ENCODE measurements around the gene PDCD7. TPM values are rescaled to one million over a fixed set of nuclear protein-coding genes. Genes with fewer than 3 reads are reported as not detected.

Gene PDCD7
- total and polyA plus RNA-seq, 2 of the 13 experiments (the other 11 are each of a cell fraction or from before 2014, with no cell fraction given) = 10.1 to 14.7 TPM

DNA sequence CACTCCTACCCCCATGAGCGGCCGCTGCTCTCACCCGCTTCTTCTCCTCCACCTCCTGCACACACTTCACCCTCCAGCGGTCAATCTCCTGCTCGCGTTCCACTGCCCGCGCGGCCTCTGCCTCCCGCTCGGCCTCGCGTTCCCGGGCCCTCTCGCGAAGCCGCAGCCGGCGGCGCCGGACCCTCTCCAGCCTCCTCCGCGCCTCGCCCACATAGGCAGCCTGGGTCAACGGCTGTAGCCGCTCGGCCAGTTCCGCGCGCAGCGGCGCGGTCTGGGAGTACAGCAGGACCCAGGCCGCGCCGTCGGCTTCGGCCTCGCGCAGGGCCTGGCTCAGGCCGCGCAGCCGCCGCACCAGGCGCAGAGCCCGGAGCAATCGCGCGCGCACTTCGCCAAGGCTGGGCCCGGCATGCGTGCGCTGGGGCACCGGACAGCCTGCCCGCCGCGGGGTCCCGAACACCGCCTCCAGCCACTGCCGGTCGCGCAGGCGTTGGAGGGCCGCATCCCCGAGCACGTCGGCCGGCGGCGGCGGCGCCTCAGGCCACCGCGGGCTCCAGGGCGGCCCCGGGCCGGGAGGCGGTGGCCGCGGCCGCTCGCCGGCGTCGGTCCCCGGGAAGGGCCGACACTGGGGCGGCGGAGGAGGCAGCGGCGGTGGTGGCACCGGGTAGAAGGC, 595 bp downstream of the PDCD7 start (continued):
- TF ChIP-seq, protein P1, sequence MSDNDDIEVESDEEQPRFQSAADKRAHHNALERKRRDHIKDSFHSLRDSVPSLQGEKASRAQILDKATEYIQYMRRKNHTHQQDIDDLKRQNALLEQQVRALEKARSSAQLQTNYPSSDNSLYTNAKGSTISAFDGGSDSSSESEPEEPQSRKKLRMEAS (IDR thresholded peaks at IDR 0.05) = peak; percentile 76
- TF ChIP-seq, protein P2, sequence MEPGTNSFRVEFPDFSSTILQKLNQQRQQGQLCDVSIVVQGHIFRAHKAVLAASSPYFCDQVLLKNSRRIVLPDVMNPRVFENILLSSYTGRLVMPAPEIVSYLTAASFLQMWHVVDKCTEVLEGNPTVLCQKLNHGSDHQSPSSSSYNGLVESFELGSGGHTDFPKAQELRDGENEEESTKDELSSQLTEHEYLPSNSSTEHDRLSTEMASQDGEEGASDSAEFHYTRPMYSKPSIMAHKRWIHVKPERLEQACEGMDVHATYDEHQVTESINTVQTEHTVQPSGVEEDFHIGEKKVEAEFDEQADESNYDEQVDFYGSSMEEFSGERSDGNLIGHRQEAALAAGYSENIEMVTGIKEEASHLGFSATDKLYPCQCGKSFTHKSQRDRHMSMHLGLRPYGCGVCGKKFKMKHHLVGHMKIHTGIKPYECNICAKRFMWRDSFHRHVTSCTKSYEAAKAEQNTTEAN (CRISPR knock-in tag; conservative IDR thresholded peaks at IDR 0.05) = 0 out of 2 replicates have a peak, but pooled peaks have one; percentile 27

DNA sequence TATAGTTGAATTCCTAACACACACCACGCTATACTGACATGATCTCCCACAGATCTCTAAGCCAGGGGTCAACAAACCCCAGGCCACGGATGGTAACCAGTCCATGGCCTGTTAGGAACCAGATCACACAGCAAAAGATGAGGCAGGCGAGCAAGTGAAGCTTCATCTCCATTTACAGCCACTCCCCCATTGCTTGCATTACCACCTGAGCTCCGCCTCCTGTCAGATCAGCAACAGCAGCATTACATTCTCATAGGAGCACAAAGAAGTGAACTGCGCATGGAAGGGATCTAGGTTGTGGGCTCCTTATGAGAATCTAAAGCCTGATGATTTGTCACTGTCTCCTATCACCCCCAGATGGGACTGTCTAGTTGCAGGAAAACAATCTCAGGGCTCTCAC, 2.7 kb downstream of the PDCD7 start:
- no TSS peak for BruUV-seq (replicated peaks)
- TF ChIP-seq, protein P3, sequence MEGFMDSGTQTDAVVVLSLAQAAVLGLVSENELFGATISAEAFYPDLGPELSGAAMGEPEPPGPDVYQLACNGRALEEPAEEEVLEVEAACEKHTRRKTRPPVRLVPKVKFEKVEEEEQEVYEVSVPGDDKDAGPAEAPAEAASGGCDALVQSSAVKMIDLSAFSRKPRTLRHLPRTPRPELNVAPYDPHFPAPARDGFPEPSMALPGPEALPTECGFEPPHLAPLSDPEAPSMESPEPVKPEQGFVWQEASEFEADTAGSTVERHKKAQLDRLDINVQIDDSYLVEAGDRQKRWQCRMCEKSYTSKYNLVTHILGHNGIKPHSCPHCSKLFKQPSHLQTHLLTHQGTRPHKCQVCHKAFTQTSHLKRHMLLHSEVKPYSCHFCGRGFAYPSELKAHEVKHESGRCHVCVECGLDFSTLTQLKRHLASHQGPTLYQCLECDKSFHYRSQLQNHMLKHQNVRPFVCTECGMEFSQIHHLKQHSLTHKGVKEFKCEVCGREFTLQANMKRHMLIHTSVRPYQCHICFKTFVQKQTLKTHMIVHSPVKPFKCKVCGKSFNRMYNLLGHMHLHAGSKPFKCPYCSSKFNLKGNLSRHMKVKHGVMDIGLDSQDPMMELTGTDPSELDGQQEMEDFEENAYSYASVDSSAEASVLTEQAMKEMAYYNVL (CRISPR knock-in tag; IDR thresholded peaks at IDR 0.05; ENCODE audit: borderline replicate concordance) = no peak
- TF ChIP-seq ZNF720 (CRISPR knock-in tag; IDR thresholded peaks at IDR 0.05) (no peak), U2AF2 (IDR thresholded peaks at IDR 0.05; ENCODE audit: low read depth, low read length) (no peak), SRSF4 (IDR thresholded peaks at IDR 0.05; ENCODE audit: low read depth, low read length, poor library complexity, severe bottlenecking) (no peak), ZNF207 (IDR thresholded peaks at IDR 0.05; ENCODE audit: borderline replicate concordance) (no peak), MXI1 (IDR thresholded peaks at IDR 0.05; ENCODE audit: borderline replicate concordance, low read depth, low read length) (no peak), POGZ (CRISPR knock-in tag; IDR thresholded peaks at IDR 0.05) (no peak), ZFAT (CRISPR knock-in tag; conservative IDR thresholded peaks at IDR 0.05) (no peak), ZNF431 (CRISPR knock-in tag; IDR thresholded peaks at IDR 0.05; ENCODE audit: borderline replicate concordance, low read depth) (no peak), YEATS4 (CRISPR knock-in tag; IDR thresholded peaks at IDR 0.05; ENCODE audit: borderline replicate concordance) (no peak)
- TF ChIP-seq, protein P4, sequence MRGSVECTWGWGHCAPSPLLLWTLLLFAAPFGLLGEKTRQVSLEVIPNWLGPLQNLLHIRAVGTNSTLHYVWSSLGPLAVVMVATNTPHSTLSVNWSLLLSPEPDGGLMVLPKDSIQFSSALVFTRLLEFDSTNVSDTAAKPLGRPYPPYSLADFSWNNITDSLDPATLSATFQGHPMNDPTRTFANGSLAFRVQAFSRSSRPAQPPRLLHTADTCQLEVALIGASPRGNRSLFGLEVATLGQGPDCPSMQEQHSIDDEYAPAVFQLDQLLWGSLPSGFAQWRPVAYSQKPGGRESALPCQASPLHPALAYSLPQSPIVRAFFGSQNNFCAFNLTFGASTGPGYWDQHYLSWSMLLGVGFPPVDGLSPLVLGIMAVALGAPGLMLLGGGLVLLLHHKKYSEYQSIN (CRISPR knock-in tag; IDR thresholded peaks at IDR 0.05; ENCODE audit: borderline replicate concordance) = no peak
- ChIA-PET CTCF (ENCODE audit: low intra/inter-chr PET ratio, low total read pairs) (no interaction called here), POLR2A (no interaction called here)
- Histone ChIP-seq H3K4me3 (replicated peaks in 1 of 3; ENCODE audit: insufficient read depth in 1 of 3, low read depth in 2 of 3, low read length in 3 of 3) (no peak overlapping the region), H2AFZ (ENCODE audit: low read length) (no peak overlapping the region), H3K79me2 (ENCODE audit: insufficient read depth, low read length) (peaks cover 19% of the 10 kb centered on the region), H4K20me1 (ENCODE audit: insufficient read depth, low read length) (peaks cover 6% of the 10 kb centered on the region), H3K4me2 (ENCODE audit: low read depth, low read length) (0 out of 2 replicates have a peak overlapping the region, but pooled peaks have one; percentile 27), H3K4me1 (ENCODE audit: insufficient read depth, low read length) (peaks cover 22% of the 10 kb centered on the region), H3K27ac (ENCODE audit: extremely low read length, insufficient read depth, low read length) (no peak overlapping the region), H3K36me3 (replicated peaks in 1 of 2; ENCODE audit: control insufficient read depth in 1 of 2, insufficient read depth in 2 of 2, low read length in 2 of 2) (peaks cover 23 to 36% of the 10 kb centered on the region in 2 experiments), H3K9ac (ENCODE audit: insufficient read depth, low read depth, low read length) (no peak overlapping the region), H3K9me3 (ENCODE audit: low read length) (no peaks in the 10 kb centered on the region), H3K27me3 (ENCODE audit: control insufficient read depth in 1 of 2, insufficient read depth in 2 of 2, low read length in 2 of 2) (no peaks in the 10 kb centered on the region; a peak in 1 of 5 replicates)
- intact Hi-C loops (cut with micrococcal nuclease; ENCODE audit: unreplicated experiment) = no loop called here
- ATAC-seq (no peak), FAIRE-seq (no peak), DNase-seq (ENCODE audit: low spot score) (no peak)
- in situ Hi-C loops (cut with HindIII; ENCODE audit: extremely low pct_ligation_motif_present, low pct_unique_long_range_greater_than_20kb) = no loop called here
- WGBS (ENCODE audit: low lambda C conversion rate) = 95% methylated on average over 4 of the region's 5 CpGs

Measured in HepG2 (cell line).